Stimulated activated CD4-positive, alpha-beta T cell treated with anti-CD3 and anti-CD28 coated beads, TNF-alpha, amount 100 ng/mL, for 24 hours (primary cell): ENCODE measurements around the gene KLF13.

Experiments
- DNase-seq, 3 experiments: peaks; one replicate each; pipeline ENCODE4 v3.0.0-alpha.2; 2020; ENCODE audit warnings: low read depth in 3 of 3

Gene KLF13

DNA sequence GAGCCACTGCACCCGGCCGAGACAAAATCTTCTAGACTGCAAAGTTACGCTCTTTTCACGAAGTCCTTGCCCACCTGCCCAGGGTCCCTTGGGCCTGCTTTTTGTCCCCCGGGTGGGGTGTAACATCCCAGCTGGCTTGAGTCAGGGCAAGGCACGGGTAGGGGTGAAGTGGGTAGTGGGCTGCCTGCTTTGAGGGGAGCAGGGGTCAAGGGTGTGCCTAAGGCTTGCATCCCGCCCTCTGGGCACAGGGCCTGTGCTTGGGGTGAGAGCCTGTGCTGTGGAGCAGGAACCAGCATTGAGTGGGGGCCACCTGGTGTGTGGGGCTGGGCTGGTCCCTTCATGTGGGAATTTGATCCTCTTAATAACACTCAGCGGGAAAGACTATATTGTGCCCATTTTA, 74.6 kb downstream of the KLF13 start:
- DNase-seq: no peak

DNA sequence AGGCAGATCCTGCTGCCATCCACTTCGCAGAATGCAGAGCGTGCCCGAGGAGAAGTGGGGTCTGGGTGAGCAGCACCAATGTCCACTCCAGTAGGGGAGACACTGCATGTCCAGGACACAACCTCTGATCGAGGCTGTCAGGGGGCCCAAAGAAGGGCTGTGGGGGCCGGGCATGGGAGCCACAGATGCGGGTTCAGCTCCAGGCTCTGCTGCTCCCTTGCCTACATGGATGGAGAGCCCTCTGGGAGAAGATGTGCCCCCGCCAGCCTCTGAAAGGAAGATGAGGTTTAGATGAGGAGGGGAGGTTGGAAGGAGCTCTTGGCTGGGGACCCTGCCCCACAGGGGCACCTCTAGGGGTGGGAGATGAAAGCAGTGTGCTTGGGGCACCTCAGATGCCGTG, 75.4 kb downstream of the KLF13 start:
- no peak for DNase-seq

DNA sequence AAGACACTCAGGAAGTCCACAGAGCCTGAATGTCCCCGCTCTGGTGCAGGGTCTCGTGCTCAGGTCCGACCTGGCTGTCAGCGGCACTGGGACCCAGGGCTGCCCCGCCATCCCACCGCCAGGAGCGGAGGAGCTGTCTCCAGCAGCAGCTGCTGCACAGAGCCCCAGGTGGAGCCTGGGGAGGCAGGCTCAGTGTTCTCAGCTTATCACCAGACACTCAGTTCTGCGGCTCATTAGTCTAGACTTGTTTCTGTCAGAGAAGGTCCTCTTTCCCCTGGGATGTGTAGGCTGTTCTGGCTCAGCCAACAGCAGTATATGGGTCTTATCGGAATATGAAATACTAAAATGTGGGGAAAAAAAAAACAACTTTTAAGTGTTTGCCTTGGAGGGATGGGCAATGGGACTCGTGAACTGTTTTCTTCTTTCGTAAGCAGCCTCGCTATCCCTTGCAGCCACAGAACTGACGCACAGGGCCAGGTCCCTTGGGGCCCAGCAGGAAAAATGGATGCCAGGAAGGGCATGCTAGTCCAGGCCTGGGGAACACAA, 75.9 kb downstream of the KLF13 start:
- no peak for DNase-seq

DNA sequence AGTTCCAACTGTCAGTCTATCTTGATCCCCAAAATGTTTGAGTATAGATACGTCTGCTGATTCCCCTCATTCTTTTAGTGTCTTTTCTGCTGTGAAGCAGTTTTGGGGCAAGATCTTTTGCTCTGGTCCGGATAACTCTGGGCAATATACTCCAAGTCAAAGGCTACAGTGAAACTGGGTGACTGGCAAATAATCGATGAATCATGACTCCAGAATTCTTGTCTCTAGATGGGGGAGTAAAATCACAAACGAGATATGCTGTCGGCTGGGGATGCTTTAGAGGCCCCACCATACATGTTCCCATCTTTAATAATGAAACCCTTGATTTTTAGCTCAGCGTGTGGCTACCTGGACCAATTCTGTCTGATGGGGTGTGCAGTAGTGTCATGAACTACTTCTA, 76.5 kb downstream of the KLF13 start:
- no peak for DNase-seq

- DNase-seq: no peak
These were observed 77.0 kb downstream of the KLF13 start for GRCh38 chr15:31403606-31404005.

DNA sequence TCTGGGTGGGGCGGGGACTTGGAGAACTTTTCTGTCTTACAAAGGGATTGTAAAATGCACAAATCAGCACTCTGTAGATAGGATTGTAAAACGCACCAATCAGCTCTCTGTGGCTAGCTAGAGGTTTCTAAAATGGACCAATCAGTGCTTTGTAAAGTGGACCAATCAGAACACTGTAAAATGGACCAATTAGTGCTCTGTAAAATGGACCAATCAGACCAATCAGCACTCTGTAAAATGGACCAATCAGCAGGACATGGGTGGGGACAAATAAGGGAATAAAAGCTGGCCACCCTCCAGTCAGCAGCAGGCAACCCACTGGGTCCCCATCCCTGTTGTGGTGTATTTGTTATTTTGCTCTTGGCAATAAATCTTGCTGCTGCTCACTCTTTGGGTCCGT, 77.7 kb downstream of the KLF13 start:
- DNase-seq: no peak

- DNase-seq: no peak
These were observed 78.7 kb downstream of the KLF13 start for GRCh38 chr15:31405200-31405920.

GRCh38 chr15:31407376-31407775, 80.7 kb downstream of the KLF13 start:
- DNase-seq: no peak

DNA sequence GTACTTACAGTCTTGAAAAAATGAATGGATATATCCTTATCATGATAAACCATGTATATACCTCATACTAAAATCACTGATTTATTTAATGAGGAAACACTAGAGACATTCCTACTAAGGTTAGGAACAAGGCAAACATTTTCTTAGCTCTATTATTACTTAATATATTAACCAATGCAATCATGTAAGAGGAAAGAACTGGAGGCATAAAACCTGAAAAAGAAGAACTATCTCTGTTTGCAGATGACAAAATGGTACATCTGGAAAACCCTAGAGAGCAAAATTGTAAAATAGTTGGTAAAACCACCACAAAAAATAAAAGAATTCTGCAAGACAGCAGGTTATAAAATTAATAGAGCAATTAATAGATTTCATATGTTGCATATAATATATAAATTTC, 81.2 kb downstream of the KLF13 start:
- DNase-seq: no peak

DNA sequence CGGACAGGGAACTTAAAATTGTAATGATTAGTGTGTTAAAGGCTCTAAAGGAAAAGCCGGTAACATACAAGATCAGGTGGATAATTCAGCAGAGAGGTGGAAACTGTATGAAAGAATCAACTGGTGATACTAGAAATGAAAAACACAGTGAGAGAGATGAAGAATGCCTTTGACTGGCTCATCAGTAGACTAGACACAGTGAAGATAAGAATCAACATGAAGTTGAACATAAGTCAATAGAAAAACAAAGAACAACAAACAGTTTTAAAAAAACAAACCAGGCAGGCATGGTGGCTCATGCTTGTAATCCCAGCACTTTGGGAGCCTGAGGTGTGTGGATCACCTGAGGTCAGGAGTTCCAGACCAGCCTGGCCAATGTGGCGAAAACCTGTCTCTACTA, 82.1 kb downstream of the KLF13 start:
- no peak for DNase-seq

DNA sequence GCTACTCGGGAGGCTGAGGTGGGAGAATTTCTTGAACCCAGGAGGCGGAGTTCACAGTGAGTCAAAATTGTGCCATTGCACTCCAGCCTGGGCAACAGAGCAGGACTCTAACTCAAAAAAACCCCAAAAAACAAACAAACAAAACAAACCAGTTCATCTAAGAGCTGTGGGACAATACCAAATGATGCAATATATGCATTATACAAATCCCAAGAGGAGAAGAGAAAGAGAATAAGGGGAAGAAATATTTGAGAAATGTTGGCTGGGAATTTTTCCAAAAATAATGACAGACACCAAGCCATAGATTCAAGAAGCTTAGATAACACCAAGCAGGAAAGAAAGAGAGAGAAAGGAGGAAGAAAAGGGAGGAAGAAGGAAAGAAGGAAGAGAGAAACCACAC, 82.5 kb downstream of the KLF13 start:
- no peak for DNase-seq

- DNase-seq: no peak
These were observed 86.2 kb downstream of the KLF13 start for GRCh38 chr15:31412824-31413223.

DNA sequence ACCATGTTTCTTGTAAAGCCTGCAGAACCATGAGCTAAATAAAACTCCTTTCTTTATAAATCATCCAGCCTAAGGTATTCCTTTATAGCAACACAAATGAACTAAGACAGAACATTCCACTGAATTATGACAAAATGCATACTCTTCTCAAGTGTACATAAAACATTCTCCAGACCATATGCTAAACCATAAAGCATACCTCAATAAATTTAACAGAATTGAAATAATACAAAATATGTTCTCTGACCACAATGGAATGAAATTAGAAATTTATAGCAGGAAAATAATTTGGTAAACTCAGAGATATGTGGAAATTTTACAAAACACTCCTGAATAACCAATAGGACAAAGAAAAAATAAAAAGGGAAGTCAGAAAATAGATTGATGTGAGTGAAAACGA, 88.6 kb downstream of the KLF13 start:
- no peak for DNase-seq

DNA sequence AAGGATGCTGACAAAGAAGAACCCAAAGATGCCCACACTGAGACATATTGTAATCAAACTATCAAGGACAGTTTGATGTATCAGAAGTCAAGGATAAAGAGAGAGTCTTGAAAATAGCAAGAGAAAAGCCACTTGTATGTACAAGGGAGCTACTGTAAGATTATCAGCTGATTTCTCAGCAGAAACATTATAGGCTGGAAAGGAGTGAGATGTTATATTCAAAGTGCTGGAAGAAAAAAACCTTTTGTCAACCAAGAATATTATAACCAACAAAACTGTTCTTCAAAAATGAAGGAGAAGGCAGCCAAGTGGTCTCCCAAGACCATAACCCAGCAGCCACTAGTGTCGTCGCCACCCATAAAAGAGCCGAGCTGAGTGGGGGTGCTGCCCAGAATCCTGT, 93.2 kb downstream of the KLF13 start:
- no peak for DNase-seq

DNA sequence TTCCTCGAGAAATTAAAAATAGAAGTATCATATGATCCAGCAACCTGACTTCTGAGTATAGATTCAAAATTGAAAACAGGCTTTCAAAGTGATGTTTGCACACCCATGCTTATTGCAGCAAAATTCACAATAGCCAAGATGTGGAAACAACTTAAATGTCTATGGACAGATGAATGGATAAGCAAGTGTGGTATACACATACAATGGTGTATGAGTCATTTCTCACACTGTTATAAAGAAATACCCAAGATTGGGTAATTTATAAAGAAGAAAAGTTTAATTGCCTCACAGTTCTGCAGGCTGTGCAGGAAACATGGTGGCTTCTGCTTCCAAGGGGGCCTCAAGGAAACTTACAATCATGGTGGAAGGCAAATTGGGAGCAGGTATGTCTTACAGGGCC, 100.8 kb downstream of the KLF13 start:
- no peak for DNase-seq
